GM18498 (cell line): ENCODE data around the gene SLC25A47.
A peak's percentile ranks its signal among the peaks of the same experiment; 100 is the strongest.
"Not testable (repeated sequence)": the region's sequence is repeated elsewhere in the genome, so short reads cannot be mapped to it uniquely, and the experiment has no call there.

Experiments
- ATAC-seq: cut with Tn5 transposase; IDR thresholded peaks from one replicate; pipeline ENCODE4 v1.9.1; 2021; ENCODE audit warnings: mild to moderate bottlenecking, moderate library complexity; ENCODE audit not compliant: unreplicated experiment

SLC25A47 gene

DNA sequence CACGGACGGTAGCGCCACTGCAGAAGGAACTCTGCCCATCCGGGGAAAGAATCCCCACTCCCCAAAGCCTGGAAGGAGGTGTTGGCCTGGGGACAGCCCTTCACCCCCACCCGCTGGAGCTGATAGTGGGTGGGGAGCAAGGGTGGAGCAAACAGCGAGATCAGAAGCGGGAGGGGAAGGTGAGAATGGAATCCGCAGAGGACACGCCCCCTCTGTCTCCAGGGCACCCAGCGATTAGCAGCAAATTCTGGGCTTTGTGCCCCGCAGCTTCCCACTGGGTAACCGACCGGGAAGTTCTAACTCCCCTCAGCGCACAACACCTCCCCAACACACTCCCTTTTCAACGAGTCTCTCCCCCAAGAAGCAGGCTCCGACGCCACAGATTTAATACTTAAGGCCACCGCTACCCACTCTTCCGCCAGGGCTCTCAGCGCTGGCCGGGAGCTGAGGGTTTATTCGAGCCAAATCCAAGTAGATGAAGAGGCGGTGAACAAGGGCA lies 18.3 kb upstream of the SLC25A47 start:
- no peak for ATAC-seq

DNA sequence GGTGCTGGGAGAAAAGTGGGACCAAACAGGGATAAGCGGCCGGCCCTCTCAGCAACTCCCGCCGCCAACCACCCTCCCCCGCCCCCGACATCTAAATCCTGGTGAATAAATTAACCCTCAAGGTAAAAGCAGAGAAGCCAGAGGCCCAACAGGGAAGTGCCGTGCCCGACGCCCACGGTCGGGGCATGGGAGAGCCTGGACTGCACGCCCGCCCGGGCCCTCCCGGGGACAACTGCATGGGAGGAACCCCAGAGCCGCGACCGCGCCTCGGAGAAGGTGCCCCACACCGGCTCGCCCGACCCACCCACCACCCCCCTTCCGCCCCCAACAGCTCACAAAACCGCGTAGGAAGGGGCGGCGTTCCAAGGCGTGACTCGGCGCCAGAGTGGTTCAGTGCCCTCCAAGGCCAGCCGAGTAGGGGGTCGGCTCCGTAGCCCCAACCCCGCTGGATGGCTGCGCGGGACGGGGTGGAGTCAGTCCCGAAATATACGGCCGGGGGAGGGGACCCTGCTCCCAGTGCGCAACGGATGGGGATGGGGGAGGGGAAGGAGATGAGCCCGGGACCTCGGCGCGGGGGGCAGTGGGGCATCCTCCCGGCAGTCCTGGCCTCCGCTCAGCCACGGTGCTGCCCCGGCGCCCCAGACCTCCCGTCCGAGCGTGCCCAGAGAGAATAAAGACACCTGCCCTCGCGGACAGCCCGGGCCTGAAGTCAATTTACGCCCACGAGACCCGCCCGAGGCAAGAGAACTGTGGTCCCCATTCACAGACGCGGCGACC lies 17.6 kb upstream of the SLC25A47 start:
- no peak for ATAC-seq

DNA sequence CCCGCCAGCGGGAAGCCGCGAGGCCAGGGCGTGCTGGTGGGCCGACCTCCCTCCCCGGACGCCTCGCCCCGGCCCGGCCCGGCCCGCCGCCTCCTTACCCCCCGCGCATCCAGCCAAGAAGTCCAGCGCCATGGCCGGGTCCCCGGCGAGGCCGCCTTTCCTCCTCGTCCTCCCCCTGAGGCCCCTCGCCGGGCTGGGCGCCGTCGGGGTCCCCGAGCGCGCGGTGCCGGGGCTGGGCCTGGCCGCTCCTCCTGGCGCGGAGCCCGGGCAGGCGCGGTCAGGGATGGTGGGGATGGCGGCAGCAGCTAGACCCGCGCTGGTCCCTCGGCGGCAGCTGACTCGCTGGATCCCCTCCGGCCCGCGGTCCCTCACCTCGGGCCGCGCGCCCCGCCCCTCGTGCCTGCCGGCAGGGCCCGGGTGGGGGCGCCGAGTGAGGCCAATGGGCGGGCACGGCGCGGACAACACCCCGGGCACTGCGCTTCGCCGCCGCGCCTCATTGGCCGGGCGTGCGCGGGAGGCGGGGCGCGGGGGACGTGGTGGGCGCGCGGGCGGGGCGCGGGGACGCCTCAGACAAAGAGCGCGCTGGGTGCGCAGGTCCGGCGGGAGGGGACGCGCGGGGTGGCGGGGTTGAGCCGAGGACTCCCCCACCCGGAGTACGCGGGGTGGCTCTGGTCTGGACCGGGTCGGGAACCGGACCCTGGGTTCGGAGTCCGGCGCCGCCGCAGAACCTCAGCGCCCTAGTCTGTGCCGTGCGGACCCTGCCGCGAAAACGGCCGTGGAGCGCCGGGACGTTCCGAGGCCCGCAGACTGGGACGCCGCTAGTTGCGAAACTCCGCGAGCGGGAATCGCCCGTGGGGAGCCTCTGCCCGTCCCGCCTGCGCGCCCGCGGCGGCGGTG lies 16.8 kb upstream of the SLC25A47 start, which contains the start of gene SLC25A29:
SLC25A29 (minus strand) TSS at position 344 of the 897 bp plus-strand sequence; CDS start at position 132, 212 bp downstream.
- peak; percentile 95 for ATAC-seq

DNA sequence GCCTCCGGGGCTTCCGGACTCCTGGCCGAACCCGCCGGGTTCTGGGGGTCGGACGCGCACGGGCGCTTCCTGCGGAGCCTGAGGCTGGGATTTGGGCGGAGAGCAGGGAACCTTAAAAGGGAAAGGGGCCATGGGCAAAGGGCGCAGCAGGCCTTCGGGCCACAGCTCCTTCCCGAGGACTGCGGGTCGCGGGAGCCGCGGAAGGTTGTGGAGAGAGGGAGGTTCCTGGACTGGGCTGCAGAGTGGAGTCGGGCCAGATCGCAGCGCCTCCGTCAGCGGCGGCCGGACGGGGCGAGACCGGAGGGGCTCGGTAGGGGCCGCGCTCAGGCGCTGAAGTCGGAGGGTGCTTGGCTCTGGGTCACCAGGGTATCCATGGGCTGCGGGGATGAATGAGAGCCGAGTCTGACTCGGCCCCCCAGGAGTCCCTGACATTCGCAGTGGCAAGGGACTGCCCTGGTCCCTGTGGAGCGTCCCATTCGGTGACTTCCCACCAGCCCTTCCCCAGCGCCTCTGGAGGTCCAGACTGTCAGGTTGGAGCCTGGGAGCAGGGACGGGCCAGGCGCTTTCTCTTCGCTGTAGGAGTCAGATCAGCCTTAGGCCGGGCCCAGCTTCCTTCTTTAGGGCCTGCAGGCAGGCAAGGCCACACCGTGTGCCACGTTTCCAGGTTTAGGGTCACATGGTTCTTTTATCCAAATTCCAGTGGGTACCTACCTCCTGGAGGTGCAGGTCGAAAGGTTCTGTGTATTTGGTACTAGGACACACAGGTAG lies 16.0 kb upstream of the SLC25A47 start:
- ATAC-seq: peak; percentile 5

DNA sequence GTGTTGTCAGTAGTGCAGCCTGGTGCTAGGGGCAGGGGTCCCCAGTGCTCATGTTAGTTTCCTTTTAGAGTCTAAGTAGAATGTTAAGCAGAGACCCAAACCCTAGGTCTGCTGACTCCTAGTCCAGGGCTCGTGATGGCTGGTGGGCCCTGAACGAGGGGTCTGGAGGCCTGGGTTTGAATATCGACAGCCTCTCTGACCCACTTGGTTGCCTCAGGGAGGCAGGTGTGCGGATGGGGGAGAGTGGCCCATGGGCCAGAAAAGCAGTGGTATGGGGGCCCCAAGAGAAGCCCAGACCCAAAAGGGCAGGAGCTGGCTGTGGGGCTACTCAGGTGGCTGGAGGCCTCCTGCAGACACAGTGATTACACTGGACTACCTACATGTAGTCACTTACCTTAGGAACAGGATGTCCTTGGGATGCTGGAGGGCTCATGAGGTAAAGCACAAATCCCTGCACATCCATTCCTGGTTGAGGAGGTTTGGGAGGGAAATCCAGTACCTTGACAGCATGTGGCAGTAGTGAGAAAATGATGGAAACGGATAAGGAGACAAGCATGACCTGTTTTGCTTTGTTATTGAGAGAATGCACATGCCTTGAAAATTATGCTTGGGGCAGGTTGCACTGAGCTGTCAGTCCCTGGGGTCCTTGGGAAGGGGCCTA lies 15.2 kb upstream of the SLC25A47 start:
- no peak for ATAC-seq

DNA sequence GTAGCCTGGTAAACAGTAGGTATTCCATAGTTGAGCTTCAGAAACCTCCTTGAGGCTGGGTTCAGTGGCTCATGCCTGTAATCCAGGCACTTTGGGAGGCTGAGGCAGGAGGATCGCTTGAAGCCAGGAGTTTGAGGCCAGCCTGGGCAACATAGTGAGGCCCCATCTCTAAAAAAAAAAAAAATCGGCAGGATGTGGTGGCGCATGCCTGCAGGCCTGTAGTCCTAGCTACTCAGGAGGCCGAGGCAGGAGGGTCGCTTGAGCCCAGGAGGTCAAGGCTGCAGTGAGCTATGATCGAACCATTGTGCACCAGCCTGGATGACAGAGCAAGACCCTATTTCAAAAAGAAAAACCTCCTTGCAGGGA lies 14.7 kb upstream of the SLC25A47 start:
- ATAC-seq: not testable (repeated sequence)

DNA sequence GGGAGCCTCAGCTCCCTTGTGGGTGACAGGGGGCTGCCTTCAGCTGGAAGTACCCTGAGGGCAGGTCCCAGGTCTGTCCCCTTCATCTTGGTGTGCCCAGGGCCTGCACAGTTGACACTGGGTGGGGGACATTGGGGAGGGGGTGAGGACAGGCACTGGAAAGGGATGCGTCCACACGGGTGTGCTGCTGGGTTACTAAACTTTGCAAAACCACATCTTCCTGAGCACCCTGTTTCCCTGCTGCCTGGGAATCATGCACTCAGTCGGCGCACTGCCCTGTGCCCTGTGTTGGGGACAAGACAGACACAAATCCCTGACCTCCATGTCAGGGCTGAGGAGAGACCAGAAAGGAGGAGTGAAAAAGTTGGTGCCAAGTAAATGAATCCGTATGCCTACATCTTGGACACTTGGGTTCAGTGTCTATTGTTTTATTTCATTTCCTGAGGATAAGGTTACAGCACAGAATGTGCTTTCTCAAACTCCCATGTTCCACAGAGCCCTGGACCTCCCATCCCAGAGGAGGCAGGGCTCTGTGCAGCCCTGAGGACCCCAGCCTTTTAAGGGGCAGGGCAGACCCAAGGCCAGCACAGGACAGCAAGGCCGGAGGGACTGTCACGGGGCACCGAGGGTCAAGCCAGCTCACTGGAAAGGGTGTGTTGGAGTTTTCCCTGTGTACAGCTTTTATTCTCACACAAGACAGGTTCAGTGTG lies 14.0 kb upstream of the SLC25A47 start:
- ATAC-seq: no peak

DNA sequence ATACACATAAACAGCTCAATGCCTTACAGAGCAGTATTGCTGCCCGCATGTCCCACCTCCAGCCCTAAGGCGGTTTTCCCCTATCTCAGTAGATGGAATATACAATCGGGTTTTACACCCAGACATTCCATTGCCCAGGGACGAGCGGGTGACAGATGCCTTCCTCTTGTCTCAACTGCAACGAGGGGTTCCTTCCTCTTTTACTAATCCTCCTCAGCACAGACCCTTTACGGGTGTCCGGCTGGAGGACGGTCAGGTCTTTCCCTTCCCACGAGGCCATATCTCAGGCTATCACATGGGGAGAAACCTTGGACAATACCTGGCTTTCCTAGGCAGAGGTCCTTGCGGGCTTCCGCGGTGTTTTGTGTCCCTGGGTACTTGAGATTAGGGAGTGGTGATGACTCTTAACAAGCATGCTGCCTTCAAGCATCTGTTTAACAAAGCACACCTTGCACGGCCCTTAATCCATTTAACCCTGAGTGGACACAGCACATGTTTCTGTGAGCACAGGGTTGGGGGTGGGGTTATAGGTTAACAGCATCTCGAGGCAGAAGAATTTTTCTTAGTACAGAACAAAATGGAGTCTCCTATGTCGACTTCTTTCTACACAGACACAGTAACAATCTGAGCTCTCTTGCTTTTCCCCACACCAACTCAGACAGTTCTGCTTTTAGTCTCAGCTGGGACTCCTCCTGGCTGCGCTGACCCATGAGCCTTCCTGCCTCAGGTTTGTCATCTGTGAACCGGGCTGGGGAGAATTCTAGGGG lies 10.8 kb upstream of the SLC25A47 start:
- ATAC-seq: not testable (repeated sequence)

DNA sequence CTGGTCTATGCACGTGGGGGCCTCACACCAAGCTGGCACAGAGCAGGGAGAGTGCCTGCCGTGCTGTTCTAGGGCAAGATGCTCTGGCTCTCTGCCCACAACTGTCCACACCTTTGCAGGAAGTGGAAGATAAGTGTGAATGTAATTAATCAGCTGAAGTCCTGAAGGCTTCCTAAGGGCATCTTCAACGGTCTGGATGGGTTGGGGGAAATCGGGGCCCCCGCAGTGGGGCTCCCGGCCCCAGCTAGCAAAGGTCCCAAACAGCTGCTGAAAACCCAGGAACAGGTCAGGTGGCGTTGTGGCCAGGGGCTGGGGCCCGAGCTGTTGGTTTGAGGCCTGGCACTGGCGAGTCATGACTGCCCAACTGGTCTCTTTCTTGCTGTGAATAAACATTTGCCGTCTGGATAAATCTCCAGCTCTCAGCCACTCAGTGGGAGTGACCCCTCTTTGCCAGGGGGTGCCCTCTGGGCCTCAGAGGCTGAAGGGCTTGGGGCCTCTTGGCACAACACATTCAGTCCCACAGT lies 10.2 kb upstream of the SLC25A47 start:
- ATAC-seq: no peak

DNA sequence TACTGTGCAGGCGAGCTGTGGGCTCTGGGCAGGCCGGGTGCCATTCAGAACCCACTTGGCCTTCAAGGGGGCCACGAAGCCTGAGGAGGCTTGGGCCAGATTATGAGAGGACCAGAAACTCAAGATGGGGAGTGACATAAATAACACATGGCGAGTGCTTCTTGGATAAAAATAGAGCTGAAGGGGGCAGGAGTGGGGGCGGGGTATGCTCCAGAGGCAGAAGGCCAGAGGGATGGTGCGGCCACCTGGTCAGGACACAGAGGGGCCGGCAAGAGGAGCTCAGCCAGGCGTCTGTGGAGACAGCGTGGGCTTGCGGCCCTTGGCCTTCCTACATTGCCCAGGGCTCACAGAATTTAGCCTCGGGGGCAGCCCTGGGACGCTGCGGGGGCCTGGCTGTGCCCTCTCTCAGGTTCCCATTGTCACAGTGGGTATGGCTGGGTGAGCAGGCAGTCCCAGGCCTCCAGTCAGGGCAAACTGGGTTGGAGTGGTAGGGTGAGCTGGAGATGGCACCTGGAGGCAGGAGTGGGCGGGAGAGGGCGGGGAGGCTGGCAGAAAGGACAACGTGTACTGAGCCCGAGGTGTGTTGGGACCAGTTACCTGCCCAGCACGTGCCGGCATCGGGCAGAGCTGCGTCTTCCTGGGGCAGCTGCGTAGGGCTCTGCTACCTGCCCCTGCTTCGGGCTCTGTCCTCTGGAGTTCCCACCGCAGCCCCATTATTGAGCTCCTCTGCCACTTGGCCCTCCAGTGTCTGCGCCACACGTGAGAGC lies 9.5 kb upstream of the SLC25A47 start:
- ATAC-seq: no peak

DNA sequence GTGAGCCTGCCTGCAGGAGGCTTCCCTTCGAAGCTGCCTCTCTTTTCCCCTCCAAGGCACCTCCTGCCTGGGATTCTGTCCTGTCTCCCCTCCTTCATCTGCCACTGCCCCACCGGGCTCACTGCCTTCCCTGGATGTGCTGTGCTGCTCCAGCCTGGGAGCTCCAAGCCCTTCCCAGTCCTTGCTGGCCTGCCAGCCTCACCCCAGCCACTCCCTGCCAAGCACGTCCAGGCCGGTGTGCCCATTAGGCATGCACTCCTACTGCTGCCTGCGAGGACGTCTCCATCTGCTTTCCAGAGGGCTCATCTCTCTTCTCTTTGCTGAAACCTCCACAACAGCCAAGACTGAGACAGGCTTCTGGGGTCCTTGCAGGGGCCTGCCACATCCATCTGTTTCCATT lies 8.4 kb upstream of the SLC25A47 start:
- ATAC-seq: no peak

DNA sequence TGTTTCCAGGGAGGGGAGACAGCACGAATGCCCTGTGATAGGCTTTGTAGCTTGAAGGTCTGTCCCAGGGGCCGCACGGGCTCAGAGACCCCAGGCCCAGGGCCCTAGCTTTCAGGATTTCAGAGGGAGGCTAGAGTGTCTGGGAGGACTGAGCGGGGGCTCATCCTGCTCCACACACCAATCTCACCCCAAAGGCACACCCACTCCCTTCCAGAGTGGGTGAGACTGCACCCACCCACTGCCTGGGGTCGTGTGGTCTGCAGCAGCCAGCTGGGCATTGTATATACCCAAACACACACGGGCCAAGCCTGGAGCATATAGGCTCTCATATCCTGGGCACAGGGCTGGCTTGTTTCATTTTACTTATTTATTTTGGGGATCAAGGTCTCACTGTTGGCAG lies 5.8 kb upstream of the SLC25A47 start:
- ATAC-seq: no peak

DNA sequence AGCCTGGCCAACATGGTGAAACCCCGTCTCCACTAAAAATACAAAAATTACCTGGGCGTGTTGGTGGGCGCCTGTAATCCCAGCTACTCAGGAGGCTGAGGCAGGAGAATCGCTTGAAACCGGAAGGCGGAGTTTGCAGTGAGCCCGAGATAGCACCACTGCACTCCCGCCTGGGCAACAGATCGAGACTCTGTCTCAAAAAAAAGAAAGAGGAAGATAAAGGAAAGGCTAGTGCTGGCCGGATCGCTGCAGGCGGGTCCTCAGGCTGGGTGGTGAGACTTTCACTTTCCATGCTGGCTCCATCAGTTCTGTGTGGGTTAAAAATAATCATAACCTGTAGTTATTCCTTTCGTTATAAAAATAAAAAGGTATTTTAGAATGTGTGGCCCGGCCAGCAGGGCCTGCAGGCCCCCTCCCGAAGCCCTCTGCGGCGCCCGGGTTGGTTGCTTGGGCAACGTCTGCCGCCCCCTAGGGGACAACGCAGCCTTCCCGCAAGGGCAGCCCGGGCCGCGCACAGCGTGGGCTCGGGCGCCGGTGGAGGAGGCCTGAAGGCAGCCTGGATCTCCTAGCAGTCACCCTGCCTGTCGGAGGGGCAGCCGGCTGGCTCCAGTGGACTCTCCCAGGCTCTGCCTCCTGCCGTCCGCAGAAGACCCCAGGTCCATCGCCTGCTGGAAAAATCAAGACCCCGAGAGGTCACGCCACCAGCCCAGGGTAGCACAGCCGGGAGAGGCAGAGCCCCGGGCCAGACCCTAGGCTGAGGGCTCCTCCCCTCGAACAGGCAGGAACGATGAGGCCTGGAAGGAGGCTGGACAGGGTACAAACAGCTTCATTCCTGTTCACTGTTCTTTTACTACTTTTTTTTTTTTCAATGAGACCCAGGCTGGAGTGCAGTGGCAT lies 5.0 kb upstream of the SLC25A47 start:
- ATAC-seq: peak; percentile 92

DNA sequence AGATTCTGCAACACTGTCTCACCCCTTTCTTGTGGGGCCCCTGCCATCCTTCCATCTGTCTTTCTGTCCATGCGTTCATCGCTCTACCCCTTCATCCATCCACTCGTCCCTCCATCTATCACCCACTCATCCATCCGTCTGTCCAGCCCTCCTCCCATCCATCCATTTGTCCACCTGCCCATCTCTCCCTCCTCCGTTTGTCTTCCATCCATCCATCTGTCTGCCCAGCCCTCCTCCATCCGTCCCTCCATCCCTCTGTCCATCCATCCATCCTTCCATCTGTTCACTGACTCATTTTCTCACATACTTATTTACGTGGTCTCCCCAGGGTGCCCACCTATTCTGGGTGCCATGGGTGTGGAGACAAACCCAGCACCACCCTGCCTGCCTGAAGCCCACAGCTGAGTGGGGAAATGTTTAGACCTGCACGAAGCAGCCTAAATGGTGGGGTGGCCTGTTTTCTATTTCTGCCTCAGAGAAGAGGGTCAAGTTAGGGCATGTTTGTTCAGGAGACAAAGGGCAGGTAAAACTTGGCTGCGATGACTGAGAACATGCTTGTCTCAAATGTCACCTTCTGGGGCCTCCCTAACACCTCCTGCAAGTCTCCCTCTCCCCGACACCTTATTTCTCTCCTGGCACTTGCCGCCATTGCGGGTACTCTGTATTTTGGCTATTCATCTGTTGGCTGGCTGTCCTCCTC lies 2.8 kb upstream of the SLC25A47 start:
- no peak for ATAC-seq

DNA sequence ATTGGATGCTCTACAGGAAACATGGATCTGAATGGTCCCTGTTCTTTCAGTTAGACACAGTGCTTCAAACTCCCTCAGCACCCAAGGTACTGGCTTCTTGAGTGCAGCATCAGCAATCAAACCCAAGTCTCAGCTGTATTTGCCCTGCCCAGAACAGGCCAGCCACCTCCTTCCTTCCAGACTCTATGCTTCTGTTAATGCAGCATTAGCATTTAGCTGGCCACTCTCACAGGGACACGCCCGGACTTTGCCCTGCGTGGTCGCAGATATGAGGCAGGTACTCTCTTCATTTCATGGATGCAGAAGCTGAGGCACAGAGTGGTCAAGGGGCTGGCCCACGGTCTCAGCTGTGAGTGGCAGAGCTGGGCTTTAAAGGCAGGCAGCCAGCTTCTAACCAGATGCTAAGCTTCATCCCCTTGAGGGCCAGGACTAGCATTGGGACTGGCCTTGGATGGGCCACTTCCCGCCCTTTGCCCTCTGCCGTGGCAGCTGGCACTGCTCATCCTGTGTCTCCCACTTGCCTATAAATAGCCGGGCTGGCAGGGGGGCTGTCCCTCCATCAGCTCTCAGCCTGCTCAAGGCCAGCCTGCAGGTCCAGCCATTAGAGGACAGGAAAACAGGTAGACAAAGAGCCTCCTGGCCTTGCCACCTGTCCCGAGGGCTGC lies 1.5 kb upstream of the SLC25A47 start:
- ATAC-seq: no peak
